ENCODE results near the gene IFIT3.

- no peak for TF ChIP-seq CTCF (IDR thresholded peaks at IDR 0.05)
- TF ChIP-seq POLR2A (IDR thresholded peaks at IDR 0.05): no peak
- no peak for TF ChIP-seq EP300 (IDR thresholded peaks at IDR 0.05)
- TF ChIP-seq POLR2AphosphoS5 (IDR thresholded peaks at IDR 0.05): no peak
These were observed 40.3 kb downstream of the IFIT3 start for GRCh38 chr10:89368129-89368528.
